Occipital lobe (tissue), 2 donors: Measurements from ENCODE around the gene GRM7. TPM values are rescaled to one million over a fixed set of nuclear protein-coding genes. Genes with fewer than 3 reads are reported as not detected.

Source experiments
- DNase-seq: peaks from one replicate; lab custom pipeline; 2025; lab: John Stamatoyannopoulos, UW
- total RNA-seq: library from RNA; depleted of rRNA; stranded (reverse); fragments of >200 nt; gene quantifications from one replicate; pipeline ENCODE4 v1.2.3, GENCODE V29; 2014

Gene GRM7
- total RNA-seq, 1 donor from 2014 or later: 98.9 TPM

- DNase-seq: no peak
Observed at GRCh38 chr3:7650466-7650865, 789.6 kb downstream of the GRM7 start.

- no peak for DNase-seq
Observed at GRCh38 chr3:7651274-7651673, 790.4 kb downstream of the GRM7 start.

- DNase-seq: no peak
Observed at GRCh38 chr3:7657214-7658112, 796.5 kb downstream of the GRM7 start.

GRCh38 chr3:7658294-7658693 lies 797.4 kb downstream of the GRM7 start:
- DNase-seq: no peak

GRCh38 chr3:7659079-7659478 lies 798.2 kb downstream of the GRM7 start:
- no peak for DNase-seq

- no peak for DNase-seq
Observed at GRCh38 chr3:7663771-7664170, 802.9 kb downstream of the GRM7 start.

- DNase-seq: no peak
Observed at GRCh38 chr3:7667774-7668173, 806.9 kb downstream of the GRM7 start.

- no peak for DNase-seq
Observed at GRCh38 chr3:7669641-7670040, 808.7 kb downstream of the GRM7 start.

- no peak for DNase-seq
Observed at GRCh38 chr3:7678521-7678920, 817.6 kb downstream of the GRM7 start.

GRCh38 chr3:7682822-7683229 lies 821.9 kb downstream of the GRM7 start:
- no peak for DNase-seq

GRCh38 chr3:7683426-7683825 lies 822.5 kb downstream of the GRM7 start:
- no peak for DNase-seq

- DNase-seq: no peak
Observed at GRCh38 chr3:7684182-7684715, 823.3 kb downstream of the GRM7 start.

GRCh38 chr3:7687428-7688147 lies 826.7 kb downstream of the GRM7 start:
- DNase-seq: no peak

- no peak for DNase-seq
Observed at GRCh38 chr3:7692866-7693265, 832.0 kb downstream of the GRM7 start.

GRCh38 chr3:7693976-7694375 lies 833.1 kb downstream of the GRM7 start:
- DNase-seq: no peak

- no peak for DNase-seq
Observed at GRCh38 chr3:7695049-7695448, 834.1 kb downstream of the GRM7 start.

GRCh38 chr3:7696320-7696719 lies 835.4 kb downstream of the GRM7 start:
- no peak for DNase-seq

- no peak for DNase-seq
Observed at GRCh38 chr3:7697548-7697947, 836.6 kb downstream of the GRM7 start.

GRCh38 chr3:7700539-7700938 lies 839.6 kb downstream of the GRM7 start:
- DNase-seq: no peak

GRCh38 chr3:7700977-7701376 lies 840.1 kb downstream of the GRM7 start:
- DNase-seq: no peak

- no peak for DNase-seq
Observed at GRCh38 chr3:7707187-7707586, 846.3 kb downstream of the GRM7 start.

- no peak for DNase-seq
Observed at GRCh38 chr3:7709376-7710082, 848.6 kb downstream of the GRM7 start.
